Measurements from ENCODE around the gene GABBR2. TPM values are rescaled to one million over a fixed set of nuclear protein-coding genes. Genes with fewer than 3 reads are reported as not detected.
"Not testable (repeated sequence)": the region's sequence is repeated elsewhere in the genome, so short reads cannot be mapped to it uniquely, and the experiment has no call there.

The GABBR2 gene
- total RNA-seq, 4 donors from 2014 or later, result not detected

DNA sequence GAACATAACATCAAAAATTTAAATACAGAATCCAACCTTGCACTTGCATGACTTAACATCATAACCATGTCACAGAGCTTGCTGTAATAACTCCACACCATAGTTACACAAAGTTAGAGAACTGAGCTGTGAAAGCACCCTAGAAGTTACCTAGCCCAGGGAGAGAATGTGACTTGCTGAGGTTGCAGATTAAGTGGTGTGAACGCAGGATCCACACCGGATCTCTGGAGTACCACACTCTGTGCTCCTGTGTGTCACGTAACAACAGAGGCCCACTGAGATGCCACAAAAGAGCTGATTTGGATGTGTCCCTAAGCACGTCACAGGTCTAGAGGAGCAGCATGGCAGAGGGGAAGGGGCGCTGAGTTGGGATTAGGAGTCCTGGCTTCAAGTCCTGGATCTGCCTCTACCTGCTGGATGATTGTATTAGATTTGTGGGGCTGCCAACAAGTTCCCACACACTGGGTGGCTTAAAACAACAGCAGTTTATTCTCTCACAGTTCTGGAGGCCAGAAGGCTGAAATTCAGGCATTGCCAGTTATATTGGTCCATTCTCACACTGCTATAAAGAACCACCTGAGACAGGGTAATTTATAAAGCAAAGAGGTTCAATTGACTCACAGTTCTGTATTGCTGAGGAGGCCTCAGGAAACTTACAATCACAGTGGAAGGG lies 240.0 kb downstream of the GABBR2 start:
- DNase-seq (ENCODE audit: low spot score) (no peak), ATAC-seq (ENCODE audit: low FRiP score) (no peak)
- TF ChIP-seq, protein P1, sequence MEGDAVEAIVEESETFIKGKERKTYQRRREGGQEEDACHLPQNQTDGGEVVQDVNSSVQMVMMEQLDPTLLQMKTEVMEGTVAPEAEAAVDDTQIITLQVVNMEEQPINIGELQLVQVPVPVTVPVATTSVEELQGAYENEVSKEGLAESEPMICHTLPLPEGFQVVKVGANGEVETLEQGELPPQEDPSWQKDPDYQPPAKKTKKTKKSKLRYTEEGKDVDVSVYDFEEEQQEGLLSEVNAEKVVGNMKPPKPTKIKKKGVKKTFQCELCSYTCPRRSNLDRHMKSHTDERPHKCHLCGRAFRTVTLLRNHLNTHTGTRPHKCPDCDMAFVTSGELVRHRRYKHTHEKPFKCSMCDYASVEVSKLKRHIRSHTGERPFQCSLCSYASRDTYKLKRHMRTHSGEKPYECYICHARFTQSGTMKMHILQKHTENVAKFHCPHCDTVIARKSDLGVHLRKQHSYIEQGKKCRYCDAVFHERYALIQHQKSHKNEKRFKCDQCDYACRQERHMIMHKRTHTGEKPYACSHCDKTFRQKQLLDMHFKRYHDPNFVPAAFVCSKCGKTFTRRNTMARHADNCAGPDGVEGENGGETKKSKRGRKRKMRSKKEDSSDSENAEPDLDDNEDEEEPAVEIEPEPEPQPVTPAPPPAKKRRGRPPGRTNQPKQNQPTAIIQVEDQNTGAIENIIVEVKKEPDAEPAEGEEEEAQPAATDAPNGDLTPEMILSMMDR (IDR thresholded peaks at IDR 0.05), result no peak

DNA sequence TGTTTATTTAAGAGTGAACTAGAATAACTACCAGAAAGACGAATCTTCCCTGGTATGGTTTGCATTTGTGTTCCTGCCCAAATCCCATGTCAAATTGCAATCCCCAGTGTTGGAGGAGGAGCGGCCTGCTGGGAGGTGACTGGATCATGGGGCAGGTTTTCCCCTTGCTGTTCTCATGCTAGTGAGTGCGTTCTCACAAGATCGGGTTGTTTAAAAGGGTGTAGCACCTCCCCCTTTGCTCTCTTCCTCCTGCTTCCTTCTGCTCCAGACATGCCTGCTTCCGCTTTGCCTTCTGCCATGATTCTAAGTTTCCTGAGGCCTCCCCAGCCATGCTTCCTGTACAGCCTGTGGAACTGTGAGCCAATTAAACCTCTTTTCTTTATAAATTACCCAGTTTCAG lies 242.9 kb downstream of the GABBR2 start:
- TF ChIP-seq, protein P1 (IDR thresholded peaks at IDR 0.05), result no peak
- ATAC-seq (ENCODE audit: low FRiP score), result no peak
- DNase-seq (ENCODE audit: low spot score), result no peak

DNA sequence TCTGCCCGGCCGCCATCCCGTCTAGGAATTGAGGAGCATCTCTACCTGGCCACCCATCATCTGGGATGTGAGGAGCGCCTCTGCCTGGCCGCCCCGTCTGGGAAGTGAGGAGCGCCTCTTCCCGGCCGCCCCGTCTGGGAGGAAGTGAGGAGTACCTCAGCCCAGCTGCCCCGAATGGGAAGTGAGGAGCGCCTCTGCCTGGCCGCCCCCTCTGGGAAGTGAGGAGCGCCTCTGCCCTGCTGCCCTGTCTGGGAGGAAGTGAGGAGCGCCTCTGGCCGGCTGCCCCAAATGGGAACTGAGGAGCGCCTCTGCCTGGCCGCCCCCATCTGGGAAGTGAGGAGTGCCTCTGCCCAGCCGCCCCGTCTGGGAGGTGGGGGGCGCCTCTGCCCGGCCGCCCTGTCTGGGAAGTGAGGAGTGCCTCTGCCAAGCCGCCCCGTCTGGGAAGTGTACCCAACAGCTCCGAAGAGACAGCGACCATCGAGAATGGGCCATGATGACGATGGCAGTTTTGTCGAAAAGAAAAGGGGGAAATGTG lies 244.5 kb downstream of the GABBR2 start:
- DNase-seq (ENCODE audit: low spot score); ATAC-seq (ENCODE audit: low FRiP score): not testable (repeated sequence)

DNA sequence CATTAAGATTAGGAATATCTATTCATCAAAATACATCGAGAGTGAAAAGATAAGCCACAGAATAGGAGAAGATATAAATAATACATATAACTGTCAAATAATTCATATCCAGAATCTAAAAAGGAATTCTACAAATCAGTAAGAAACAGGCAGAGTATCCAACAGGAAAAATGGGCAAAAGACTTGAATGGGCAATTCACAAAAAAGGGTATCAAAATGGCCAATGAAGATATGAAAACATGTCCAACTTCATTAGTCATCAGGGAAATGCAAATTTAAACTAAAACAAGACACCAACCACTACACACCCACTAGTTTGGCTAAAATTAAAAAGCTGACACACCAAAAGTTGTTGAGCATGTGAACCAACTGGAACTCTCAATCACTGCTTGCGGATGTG lies 246.4 kb downstream of the GABBR2 start:
- ATAC-seq (ENCODE audit: low FRiP score), result no peak
- no peak for DNase-seq (ENCODE audit: low spot score)
- TF ChIP-seq, protein P1 (IDR thresholded peaks at IDR 0.05), result no peak

GRCh38 chr9:98460704-98461103 lies 248.0 kb downstream of the GABBR2 start:
- DNase-seq (ENCODE audit: low spot score), result no peak
- ATAC-seq (ENCODE audit: low FRiP score), result no peak
- TF ChIP-seq, protein P1 (IDR thresholded peaks at IDR 0.05), result no peak

DNA sequence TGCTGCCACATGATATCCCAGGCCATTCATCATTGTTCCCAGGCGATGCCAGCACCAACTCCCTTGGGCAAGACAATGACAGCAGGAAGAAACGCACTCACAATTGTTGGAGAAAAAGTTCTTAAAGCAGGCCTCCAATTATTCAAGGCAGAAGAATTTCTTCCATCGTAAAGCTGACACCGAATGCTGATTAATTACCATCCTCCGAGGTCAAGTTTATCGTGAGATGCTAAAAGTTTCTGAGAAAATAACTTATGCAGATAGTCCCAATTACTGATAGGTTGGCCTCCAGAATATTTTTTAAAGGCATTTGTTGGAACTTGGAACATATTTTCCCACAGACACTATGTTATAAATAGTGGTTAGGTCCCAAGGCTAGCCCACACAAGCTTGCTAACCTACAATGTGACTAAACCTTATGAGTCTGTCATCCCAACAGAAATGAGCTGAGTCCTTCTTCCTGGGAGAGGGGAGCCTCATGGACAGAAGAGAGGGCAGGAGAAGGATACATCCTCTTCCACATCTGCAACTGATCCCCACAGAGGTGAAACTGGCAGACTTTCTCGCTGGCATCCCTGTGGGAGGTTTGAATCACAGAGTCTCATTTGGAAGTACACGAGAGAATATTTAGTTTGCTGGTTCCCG lies 250.9 kb downstream of the GABBR2 start:
- TF ChIP-seq, protein P1 (IDR thresholded peaks at IDR 0.05), result no peak

GRCh38 chr9:98456156-98456613 lies 252.6 kb downstream of the GABBR2 start:
- ATAC-seq (ENCODE audit: low FRiP score) (no peak), DNase-seq (ENCODE audit: low spot score) (no peak)
- TF ChIP-seq, protein P1 (IDR thresholded peaks at IDR 0.05), result no peak

More for the DNA sequence above, 250.9 kb downstream of the GABBR2 start:
- DNase-seq (ENCODE audit: low spot score) (no peak), ATAC-seq (ENCODE audit: low FRiP score) (no peak)

All from omental fat pad (tissue), 4 donors.